GM18511 (cell line): ENCODE results near the gene KIF16B.

Experiments used
- ATAC-seq: cut with Tn5 transposase; IDR thresholded peaks from one replicate; pipeline ENCODE4 v1.9.1; 2021; ENCODE audit warnings: mild to moderate bottlenecking, moderate library complexity; ENCODE audit not compliant: unreplicated experiment

Gene KIF16B

GRCh38 chr20:16556301-16556700, 16.9 kb downstream of the KIF16B start:
- ATAC-seq: no peak

GRCh38 chr20:16555754-16556153, 17.5 kb downstream of the KIF16B start:
- no peak for ATAC-seq

- no peak for ATAC-seq
Observed at GRCh38 chr20:16554766-16555543, 18.3 kb downstream of the KIF16B start.

GRCh38 chr20:16553684-16554083, 19.6 kb downstream of the KIF16B start:
- ATAC-seq: no peak

GRCh38 chr20:16553101-16553500, 20.1 kb downstream of the KIF16B start:
- ATAC-seq: no peak

- ATAC-seq: no peak
Observed at GRCh38 chr20:16552015-16552414, 21.2 kb downstream of the KIF16B start.

GRCh38 chr20:16551607-16552006, 21.6 kb downstream of the KIF16B start:
- no peak for ATAC-seq

GRCh38 chr20:16548068-16548672, 25.1 kb downstream of the KIF16B start:
- ATAC-seq: no peak

GRCh38 chr20:16544949-16545348, 28.3 kb downstream of the KIF16B start:
- no peak for ATAC-seq

- ATAC-seq: no peak
Observed at GRCh38 chr20:16542477-16542876, 30.8 kb downstream of the KIF16B start.

GRCh38 chr20:16541878-16542277, 31.4 kb downstream of the KIF16B start:
- no peak for ATAC-seq

GRCh38 chr20:16541226-16541625, 32.0 kb downstream of the KIF16B start:
- no peak for ATAC-seq

- no peak for ATAC-seq
Observed at GRCh38 chr20:16539280-16540021, 33.8 kb downstream of the KIF16B start.

- no peak for ATAC-seq
Observed at GRCh38 chr20:16538779-16539178, 34.5 kb downstream of the KIF16B start.

GRCh38 chr20:16537918-16538317, 35.3 kb downstream of the KIF16B start:
- no peak for ATAC-seq

GRCh38 chr20:16537025-16537665, 36.1 kb downstream of the KIF16B start:
- no peak for ATAC-seq

GRCh38 chr20:16535277-16535676, 38.0 kb downstream of the KIF16B start:
- ATAC-seq: no peak

- ATAC-seq: no peak
Observed at GRCh38 chr20:16533502-16533901, 39.7 kb downstream of the KIF16B start.

- ATAC-seq: no peak
Observed at GRCh38 chr20:16531485-16531884, 41.8 kb downstream of the KIF16B start.

- no peak for ATAC-seq
Observed at GRCh38 chr20:16530201-16530681, 43.0 kb downstream of the KIF16B start.

GRCh38 chr20:16528078-16528477, 45.2 kb downstream of the KIF16B start:
- no peak for ATAC-seq
